DMS53 treated with DMSO at 0.1 percent for 48 hours (cell line): ENCODE data around the gene SIRPB1.
"Not testable (repeated sequence)": the region's sequence is repeated elsewhere in the genome, so short reads cannot be mapped to it uniquely, and the experiment has no call there.

Experiments used
- DNase-seq: peaks from one replicate; lab custom pipeline; 2025; ENCODE audit not compliant: unreplicated experiment; lab: John Stamatoyannopoulos, UW

The SIRPB1 gene

DNA sequence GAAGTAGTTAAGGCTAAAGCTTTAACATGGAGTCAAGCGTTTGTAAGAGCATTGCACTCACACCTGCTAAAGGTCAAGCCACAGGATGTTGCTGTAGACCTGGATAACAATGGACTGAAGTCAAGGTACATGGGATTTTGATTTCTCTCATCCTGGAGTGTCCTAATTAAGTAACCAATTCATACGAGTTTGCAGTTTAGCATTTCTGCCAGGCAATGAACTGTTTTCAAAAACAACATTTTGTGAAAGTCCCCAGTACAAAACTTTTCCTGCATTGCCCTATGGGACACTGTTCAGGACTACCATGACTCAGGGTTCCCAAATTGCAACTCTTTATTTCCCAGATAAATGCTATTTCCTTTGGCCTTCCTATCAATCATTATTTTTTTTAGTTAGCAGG lies 17.4 kb upstream of the SIRPB1 start:
- DNase-seq: no peak

DNA sequence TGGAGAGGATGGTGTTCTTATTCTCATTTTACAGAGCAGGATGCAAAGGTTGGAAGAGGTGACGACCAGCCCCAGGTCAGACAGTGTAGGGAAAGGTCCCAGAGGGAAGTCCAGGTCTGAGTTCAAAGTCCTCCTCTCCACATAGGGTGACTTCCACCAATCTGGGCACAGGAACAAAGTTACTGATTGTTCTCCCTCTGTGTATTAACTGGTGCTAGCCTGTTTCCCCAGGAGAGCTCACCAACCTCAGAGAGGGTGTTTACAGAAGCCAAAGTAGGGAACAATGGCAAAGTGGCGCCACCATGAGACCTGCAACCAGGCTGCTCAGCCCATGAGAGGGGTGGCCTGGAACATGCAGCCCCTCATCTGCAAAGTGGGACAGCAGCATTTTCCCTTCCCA lies 16.8 kb upstream of the SIRPB1 start:
- no peak for DNase-seq

DNA sequence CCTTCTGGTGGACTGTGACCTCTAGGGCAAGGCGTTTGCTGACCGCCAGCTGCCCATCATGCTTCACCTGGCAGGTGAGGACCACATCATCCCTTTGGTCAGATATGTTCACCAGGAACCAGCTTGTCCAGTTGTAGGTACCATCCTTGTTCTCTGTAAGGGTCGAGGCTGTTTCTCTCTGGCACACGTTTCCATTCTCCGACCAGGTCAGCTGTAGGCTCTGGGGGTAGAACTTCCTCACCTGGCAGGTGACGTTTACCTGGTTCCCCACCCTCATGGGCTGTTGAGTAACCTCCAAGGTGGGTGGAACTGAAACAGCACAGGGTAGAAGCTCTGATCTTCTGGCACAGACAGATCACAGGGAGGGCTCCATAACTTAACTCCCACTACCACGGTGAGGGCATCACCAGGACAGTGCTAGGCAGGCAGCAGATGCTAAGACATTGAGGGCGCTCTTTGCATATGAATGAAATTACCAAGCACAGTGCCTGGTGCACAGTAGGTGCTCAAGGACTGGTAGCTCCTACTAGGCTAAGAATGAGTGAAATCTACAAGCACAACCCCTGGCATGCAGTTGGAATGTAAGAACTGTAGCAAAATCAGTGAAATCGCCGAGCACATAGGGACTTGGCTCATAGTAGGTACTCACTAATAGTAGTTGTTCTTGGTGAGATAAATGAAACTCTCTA lies 15.6 kb upstream of the SIRPB1 start:
- DNase-seq: no peak

DNA sequence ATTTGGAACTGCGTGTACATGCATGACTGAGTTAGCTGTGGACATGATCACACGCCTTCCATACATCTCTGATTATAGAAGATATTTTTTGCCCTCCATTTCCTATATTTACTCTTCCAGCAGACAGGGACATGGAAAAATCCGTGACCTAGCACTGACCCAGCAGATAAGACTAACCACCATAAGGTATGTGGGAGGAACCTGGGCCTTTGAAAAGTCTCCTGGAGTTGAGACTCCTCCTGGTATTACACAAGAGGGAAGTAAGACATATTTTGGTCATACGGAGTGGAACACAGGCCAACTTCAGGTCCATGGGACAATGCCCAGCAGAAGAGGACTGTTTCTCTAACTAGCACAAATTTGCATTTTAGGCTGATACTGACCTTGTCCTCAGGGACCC lies 13.7 kb upstream of the SIRPB1 start:
- DNase-seq: no peak

DNA sequence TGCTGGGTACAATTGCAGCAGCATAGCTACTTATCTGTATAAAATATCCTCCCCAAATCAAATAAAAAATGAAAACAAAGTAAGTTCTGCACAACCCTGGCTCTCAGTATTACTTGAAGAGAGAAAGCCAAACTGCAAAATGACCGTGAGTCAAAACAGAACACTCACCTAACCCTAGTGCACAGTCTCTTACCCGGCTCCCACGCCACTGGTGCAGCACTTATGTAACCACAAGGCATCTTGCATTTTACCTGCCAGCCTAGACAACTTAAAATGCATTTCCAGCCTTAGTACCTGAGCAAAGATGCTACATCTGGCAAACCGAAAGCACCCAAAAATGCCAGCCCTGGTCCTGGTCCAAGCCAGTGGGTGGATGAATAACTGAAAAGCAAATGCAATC lies 12.4 kb upstream of the SIRPB1 start:
- no peak for DNase-seq

DNA sequence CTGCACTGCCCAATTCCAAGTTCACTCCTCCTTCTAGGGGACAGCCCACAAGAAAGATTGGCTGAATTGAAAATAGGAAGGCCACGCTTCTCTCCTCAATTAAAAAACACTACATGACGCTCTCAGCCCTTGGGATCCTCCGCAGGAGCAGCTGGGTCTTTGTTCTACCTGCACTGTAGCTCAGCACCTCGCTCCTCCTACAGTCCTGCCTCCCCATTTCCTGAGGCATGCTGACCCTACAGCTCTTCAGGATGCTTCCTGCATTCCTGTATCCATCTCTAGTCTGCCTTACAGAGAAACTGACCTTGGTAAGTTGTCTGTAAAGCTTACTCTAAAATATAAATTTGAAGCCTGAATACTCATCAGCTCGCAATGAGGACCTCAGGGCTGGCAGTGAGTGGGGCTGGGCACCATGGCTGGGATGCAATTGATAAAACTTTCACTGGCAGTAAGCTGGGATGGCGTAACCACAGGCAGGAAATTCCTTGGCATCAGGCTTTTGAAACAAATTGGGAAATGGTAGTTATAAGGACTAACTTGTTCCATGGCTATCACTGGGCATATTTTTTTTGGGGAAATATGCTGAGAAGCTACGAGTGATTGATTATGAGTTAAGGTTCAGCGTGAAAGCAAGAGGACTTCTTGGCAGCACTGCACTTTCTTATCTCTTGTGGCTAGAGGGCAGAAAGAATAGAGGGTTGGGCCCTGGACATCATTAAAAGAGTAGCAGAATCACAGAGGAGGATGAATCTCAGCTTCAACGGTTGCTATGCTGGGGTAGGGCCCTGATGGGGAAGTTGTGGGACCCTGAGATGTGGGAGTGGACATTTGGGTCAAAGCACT lies 11.7 kb upstream of the SIRPB1 start:
- no peak for DNase-seq

DNA sequence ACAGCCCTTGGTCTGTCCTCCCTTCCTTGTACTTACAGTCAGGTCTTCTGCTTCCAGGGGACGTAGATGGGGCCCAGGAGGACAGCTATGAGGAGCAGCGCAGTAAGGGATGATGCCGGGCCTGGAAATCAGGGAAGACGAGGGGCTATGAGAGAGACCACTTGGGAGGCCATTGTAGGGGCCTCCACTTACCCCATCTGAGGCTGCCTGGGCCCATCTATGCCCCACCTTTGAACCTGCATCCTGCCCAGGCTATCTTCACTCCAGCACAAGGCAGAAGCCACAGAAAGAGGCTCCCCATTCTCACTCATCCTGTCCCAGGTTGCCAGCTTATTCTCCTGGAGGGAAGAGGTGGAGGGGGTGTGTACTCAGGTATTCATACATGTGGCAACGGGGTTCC lies 10.4 kb upstream of the SIRPB1 start:
- no peak for DNase-seq

DNA sequence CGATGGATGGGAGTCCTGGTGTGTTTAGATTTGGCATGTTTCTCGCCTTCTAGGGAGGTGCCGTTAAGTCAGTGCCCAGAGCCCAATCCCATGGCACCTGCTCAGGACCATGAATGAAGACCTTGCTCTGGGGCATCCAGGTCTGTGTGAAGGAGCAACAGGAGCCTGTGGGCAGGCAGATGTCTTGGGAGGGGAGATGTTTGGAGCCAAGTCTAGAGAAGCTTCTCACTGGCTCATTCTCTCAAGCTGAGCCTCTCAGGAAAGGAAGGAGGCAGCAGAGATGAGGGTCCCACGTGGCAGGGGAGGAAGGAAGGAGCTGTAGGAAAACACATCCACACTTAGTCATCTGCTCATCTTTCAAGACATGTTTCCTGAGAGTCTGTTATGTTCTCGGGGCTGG lies 9.5 kb upstream of the SIRPB1 start:
- DNase-seq: no peak

DNA sequence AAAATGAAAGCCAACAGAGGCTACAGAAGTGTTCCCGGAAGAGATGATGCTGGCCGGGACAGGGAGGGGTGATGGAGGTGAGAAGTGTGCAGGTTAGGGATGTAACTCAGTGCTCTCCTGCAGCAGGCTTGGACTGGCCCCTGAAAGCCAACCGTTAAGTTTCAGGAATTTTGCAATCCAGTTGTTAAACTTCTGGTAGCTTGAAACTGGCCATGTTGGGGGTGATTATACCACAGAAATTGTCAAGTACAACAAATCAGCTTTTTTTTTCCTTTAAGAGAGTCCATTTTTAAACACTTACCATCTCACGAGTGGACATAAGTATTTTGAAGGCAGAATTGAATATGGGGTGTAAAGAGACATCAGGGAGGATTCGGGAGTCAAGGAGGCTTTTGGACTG lies 8.8 kb upstream of the SIRPB1 start:
- DNase-seq: no peak

DNA sequence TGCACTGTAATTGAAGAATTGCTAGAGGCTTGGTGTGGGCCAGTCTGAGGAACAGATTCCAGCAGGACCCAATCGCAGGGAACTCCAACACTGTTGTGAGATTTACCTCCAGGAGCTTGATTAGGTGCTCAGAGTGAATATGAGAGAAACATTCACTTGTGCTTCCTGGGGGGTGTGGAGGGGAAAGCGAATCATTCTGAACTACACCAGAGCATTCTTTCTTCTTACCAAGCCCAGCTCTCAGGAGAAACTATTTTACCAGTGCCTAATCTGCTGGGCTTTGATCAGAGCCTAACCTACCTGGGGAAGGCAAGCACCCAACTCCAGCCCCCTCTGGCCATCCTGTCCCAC lies 7.4 kb upstream of the SIRPB1 start:
- no peak for DNase-seq

DNA sequence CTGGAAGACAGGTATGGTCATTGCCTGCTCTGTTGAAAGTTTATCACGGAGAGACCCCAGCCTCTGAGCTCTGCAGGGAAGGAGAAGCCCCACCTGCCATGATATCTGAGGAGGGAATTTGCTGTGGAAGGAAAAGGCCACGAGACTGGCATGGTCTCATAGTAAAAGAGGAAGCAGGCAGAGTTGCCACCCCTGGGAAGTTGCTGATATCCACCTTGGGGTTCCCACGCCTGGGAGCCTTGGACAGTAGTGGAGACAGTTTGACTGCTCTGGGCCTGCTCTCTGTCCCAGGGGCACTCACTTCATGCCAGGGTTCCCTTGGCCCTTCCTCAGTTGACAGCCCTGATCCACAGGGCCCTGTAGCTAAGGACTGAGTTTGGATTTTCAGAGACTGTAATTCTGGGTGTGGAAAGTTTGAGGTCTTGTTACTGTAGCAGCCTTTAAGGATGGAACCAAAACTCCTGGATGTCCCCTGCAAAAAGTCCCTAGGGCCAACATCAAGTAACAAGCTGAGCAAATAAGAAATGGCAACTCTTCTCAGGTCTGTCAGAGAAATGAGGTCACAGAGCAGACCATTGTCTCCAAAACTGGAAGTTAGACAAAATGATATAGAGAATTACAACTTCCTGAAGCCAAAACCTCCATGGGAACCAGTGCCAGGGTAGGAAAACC lies 6.9 kb upstream of the SIRPB1 start:
- DNase-seq: no peak

DNA sequence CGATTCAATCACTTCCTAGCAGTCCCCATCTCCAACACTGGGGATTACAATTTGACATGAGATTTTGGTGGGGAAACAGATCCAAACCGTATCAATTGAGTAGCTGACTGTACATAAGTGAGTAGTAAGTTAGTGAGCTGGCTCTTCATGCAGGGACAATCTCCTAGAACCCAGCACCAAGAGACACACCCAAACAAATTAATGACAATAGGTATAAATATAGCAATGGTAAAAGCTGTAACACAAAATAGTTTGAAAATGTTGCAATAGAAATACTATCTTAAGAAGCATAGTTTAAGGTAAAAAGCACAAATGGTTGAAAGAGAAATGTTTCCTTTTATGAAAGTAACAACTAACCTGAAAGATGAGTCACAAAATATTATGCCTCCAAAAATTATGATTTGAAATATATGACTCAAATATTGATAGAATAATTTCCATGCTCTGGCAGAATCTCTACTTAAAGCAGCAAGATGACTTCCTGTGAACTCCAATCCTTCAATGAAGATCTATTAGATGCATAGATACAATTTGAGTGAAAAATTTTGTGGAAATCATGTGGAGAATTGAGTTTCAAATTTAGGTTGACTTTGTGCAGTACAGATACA lies 5.4 kb upstream of the SIRPB1 start:
- no peak for DNase-seq

DNA sequence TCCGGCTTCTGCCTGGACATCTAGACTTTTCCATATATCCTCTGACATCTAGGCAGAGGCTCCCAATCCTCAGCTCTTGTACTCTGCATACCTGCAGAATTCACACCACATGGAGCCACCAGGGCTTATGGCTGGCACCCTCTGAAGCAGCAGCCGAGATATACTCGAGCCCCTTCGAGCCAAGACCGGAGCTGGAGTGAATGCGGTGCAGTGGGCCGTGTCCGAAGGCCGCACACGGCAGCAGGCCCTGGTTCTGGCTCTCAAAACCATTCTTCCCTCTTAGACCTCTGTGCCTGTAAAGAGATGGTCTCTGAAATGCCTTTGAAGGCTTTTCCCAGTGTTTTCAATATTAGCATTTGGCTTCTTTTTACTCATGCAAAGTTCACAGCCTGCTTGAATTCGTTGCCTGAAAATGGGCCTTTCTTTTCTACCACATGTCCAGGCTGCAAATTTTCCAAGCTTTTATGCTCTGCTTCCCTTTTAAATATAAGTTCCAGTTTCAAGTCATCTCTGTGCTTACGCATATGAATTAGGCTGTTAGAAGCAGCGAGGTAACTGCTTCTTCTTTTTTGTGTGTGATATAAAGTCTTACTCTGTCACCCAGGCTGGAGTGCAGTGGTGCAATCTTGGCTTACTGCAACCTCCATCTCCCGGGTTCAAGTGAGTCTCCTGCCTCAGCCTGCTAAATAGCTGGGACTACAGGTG lies 3.8 kb upstream of the SIRPB1 start:
- DNase-seq: no peak

DNA sequence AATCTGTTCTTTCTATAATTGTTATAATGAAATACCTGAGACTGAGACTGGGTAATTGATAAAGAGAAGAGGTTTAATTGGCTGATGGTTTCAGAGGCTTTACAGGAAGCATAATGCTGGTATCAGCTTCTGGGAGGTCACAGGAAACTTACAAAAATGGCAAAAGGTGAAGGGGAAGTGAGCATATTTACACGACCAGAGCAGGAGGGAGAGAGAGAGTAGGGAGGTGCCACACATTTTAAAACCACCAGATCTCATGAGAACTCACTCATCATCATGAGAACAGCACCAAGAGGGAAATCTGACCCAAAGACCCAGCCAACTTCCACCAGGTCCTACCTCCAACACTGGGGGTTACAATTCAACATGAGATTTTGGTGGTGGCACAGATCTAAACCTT lies 2.6 kb upstream of the SIRPB1 start:
- no peak for DNase-seq

DNA sequence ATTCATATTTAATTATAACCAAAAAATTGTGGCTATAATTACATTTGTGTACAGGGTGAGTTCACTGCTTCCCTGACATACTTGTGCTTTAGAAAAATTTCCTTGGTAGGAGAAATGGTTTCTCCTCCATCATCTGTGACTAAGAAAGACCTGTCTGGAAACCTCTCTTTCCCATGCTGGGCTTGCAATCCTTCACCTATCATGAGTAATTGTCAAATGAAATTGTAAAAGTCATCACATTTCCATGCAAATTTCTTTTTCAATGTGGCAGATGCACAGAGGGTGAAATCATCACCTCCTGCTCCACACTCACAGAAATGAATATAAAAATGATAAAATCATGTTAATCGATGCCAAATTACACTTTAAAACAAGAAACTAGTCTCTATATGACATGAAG lies 1.5 kb upstream of the SIRPB1 start:
- no peak for DNase-seq

DNA sequence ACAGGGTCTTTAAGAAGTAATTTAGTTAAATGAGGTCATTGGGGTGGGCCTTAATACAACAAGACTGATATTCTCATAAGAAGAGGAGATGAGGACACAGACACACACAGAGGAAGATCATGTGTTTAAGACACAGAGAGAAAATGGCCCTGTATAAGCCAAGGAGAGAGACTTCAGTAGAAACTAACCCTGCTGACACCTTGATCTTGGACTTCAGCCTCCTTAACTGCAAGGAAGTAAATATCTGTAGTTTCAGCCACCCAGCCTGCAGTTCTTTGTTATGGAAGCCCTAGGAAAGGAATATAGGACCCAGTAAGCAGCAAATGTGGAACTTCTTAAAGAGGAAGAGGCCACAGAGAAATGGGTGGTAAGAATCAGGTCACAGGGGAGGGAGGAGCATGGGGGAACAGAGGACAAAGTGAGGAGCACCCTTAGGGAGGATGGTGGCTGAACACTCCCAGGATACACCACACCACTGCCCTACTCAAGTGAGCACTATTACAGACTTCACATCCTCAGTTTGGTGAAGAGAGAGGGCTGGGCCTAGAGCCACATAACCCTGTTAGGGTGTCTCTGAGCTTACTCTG lies 762 bp downstream of the SIRPB1 start:
- DNase-seq: no peak

DNA sequence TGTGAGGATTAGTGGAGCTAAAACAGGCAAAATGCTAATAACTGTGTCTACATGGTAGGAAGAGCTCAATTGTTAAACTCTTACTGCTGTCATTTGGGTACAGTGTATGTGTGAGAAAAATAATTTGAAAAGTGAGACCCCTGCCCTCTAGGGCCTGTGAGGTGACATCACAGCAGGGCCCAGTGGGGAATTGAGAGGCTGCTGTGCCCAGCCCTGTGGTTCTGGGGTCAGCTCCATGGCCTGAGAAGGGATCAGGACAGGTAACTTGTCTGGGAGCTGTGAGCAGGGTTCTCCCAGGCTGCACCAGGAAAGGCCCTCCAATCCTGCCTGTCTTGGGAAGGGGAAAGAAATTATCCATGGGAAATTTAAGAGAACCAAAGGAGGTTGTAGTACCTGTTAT lies 1.3 kb downstream of the SIRPB1 start:
- no peak for DNase-seq

DNA sequence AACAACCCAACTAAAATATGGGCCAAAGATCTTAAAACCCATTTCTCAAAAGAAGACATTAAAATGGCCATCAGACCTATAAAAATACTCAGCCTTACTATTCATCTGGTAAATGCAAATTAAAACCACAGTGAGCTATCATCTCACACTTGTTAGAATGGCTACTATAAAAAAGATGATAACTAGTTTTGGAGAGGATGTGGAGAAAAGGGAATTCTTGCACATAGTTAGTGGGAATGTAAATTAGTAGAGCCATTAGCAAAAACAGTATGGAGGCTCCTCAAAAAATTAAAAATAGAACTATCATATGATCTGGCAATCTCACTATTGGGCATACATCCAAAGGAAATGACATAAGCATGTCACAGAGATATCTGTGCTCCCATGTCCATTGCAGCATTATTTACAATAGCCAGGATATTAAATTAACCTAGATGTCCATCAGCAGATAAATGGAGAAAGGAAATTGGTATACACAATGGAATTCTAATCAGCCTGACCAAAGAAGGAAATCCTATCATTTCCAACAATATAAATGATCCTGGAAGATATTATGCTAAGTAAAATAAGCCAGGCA lies 2.9 kb downstream of the SIRPB1 start:
- no peak for DNase-seq

DNA sequence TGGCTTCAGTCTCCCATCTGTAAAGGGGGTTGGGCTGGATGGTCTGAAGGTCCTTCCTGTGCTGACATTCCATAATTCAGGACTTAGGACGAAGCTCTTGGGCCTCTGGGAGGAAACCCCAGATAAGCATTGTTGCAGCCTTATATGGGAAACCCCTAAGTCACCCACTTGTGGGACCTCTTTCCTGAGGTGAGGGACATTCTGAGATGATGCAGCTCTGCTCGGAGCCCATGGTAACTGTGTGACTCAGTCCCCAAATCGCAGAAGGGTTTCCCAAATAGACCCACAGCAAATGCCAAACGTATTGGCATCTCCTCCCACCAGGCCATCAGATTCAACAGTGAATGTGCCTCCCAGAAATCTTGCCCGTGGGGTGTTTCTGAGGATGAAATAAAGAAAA lies 9.4 kb downstream of the SIRPB1 start:
- not testable (repeated sequence) for DNase-seq

DNA sequence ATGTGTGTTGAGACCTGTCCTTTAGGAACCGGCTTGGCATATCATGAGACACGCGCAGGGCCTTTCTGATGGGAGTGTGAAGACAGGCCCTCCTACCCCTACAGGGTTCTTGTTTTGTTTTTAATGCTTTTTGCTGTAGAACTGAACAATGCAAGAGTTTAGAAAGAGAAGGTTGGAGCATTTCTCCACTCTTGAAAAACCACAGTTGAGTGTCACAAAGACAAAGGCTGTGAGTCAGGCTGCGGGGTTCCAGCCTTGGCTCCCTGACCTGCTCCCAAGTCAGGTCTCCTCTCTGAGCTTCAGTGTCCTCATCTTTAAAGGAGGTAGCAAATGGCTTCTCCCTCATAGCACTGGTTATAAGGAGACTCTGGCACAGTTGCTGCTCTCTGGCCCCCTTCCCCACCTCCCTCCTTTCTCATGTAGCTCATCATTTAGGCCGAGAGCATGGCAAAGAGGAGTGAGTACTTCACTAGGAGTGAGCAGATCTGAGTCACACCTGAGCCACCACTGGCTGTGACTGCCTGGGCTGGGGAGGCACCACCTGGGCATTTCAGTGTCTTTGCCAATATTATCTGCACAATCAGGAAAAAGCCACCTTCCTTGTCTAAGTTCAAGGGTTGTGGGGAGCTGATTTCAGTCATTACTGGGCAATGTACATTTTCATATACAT lies 11.0 kb downstream of the SIRPB1 start:
- not testable (repeated sequence) for DNase-seq
